GM12878 (cell line): Measurements from ENCODE around the gene DLG2. TPM values are rescaled to one million over a fixed set of nuclear protein-coding genes. Genes with fewer than 3 reads are reported as not detected.

Experiments
- ATAC-seq: fragments of 200-7000 bp; cut with Tn5 transposase; 3 replicates; pipeline ENCODE4 v1.9.1; 2020; ENCODE audit warnings: mild to moderate bottlenecking, moderate library complexity
- BruUV-seq: library from RNA; stranded (reverse); fragments of 400-500 nt; replicated peaks from 2 replicates; lab custom pipeline; 2021; lab: Mats Ljungman, UMichigan
- CTCF ChIA-PET: fragments of 300-600 bp; sonication (Branson Sonifier 250); formaldehyde crosslinking; extraction: SDS; loops from one replicate; lab custom pipeline; 2021; ENCODE audit warnings: inconsistent platforms; lab: Yijun Ruan, JAX
- POLR2A ChIA-PET: fragments of 350-600 bp; formaldehyde crosslinking; extraction: SDS; loops from one replicate; lab custom pipeline; 2021; ENCODE audit warnings: inconsistent platforms; lab: Charles Lee
- RAD21 ChIA-PET: fragments of 300-600 bp; sonication (Branson Sonifier 250); formaldehyde crosslinking; loops from one replicate; lab custom pipeline; 2023; ENCODE audit warnings: antibody characterized with exemption; ENCODE audit not compliant: unreplicated experiment; lab: Charles Lee
- SMC1A ChIA-PET: fragments of 300-600 bp; sonication (Branson Sonifier 250); formaldehyde crosslinking; loops from one replicate; lab custom pipeline; 2023; ENCODE audit not compliant: unreplicated experiment, uncharacterized antibody; lab: Charles Lee
- DNase-seq: peaks from one replicate; pipeline ENCODE4 v3.0.0-alpha.2; 2011; ENCODE audit warnings: low read depth, low spot score
- FAIRE-seq: peaks from 3 replicates; lab custom pipeline; 2011; peaks lifted over from hg19 to GRCh38; lab: Jason Lieb, UNC
- H2AFZ ChIP-seq: 2 replicates; pipeline ENCODE4 v1.6.0; 2011; ENCODE audit warnings: low read depth, low read length, control low read depth; ENCODE audit not compliant: control insufficient read depth
- H3K27ac ChIP-seq: 2 replicates; pipeline ENCODE4 v1.5.1; 2011; ENCODE audit warnings: control low read depth; ENCODE audit not compliant: control insufficient read depth, insufficient read depth
- H3K27me3 ChIP-seq, 2 experiments: replicated peaks in 1 of 2; 2 replicates each; pipeline versions ENCODE4 v1.6.0 to v1.6.1; 2011; ENCODE audit warnings: low read length in 1 of 2; ENCODE audit not compliant: control insufficient read depth in 2 of 2, insufficient read depth in 2 of 2
- H3K36me3 ChIP-seq, 2 experiments: 2 replicates each; pipeline ENCODE4 v1.5.1; 2011; ENCODE audit warnings: low read length in 1 of 2; ENCODE audit not compliant: control insufficient read depth in 2 of 2, insufficient read depth in 2 of 2
- H3K4me1 ChIP-seq: 2 replicates; pipeline ENCODE4 v1.6.1; 2011; ENCODE audit warnings: mild to moderate bottlenecking, low read length, moderate library complexity, mixed read lengths; ENCODE audit not compliant: control insufficient read depth, insufficient read depth
- H3K4me2 ChIP-seq: 2 replicates; pipeline ENCODE4 v1.6.0; 2011; ENCODE audit warnings: control low read depth; ENCODE audit not compliant: control insufficient read depth, insufficient read depth
- H3K4me3 ChIP-seq: fragments of 200-600 bp; sonication (generic); 2 replicates; pipeline ENCODE4 v1.5.1; 2016
- H3K79me2 ChIP-seq: 2 replicates; pipeline ENCODE4 v1.6.0; 2011; ENCODE audit warnings: low read length; ENCODE audit not compliant: control insufficient read depth, insufficient read depth
- H3K9ac ChIP-seq: 2 replicates; pipeline ENCODE4 v1.8.0; 2011; ENCODE audit warnings: low read length, control low read depth, mixed read lengths; ENCODE audit not compliant: control insufficient read depth, insufficient read depth
- H3K9me3 ChIP-seq: replicated peaks from 3 replicates; pipeline ENCODE4 v1.5.1; 2011; ENCODE audit warnings: mild to moderate bottlenecking, low read length; ENCODE audit not compliant: control insufficient read depth, insufficient read depth
- H4K20me1 ChIP-seq: 2 replicates; pipeline ENCODE4 v1.6.0; 2011; ENCODE audit not compliant: control insufficient read depth, insufficient read depth
- BMI1 ChIP-seq: fragments of 450-650 bp; IDR thresholded peaks from 2 replicates; pipeline ENCODE4 v1.6.1; 2016; ENCODE audit warnings: mild to moderate bottlenecking, moderate library complexity, borderline replicate concordance
- CHD1 ChIP-seq: IDR thresholded peaks from 2 replicates; pipeline ENCODE4 v1.6.1; 2012; ENCODE audit warnings: low read depth, low read length, improper control_type of control experiment
- KAT2A ChIP-seq: conservative IDR thresholded peaks from 2 replicates; pipeline ENCODE4 v1.6.1; 2011; ENCODE audit warnings: low read depth, low read length; ENCODE audit not compliant: control insufficient read depth
- KDM1A ChIP-seq: fragments of 200-600 bp; sonication (generic); IDR thresholded peaks from 2 replicates; pipeline ENCODE4 v1.6.1; 2016; ENCODE audit warnings: borderline replicate concordance
- LARP7 ChIP-seq: fragments of 450-650 bp; IDR thresholded peaks from 2 replicates; pipeline ENCODE4 v1.6.1; 2017; ENCODE audit warnings: mild to moderate bottlenecking
- SUPT20H ChIP-seq: IDR thresholded peaks from 2 replicates; pipeline ENCODE4 v1.6.1; 2011; ENCODE audit warnings: low read depth, mild to moderate bottlenecking, low read length, moderate library complexity, borderline replicate concordance; ENCODE audit not compliant: control insufficient read depth
- WGBS: methylation state at CpG from one replicate; pipeline ENCODE4 v1.1.6; 2016; ENCODE audit warnings: low lambda C conversion rate; ENCODE audit not compliant: insufficient replicate concordance, insufficient coverage; ENCODE audit errors: missing lambda C conversion rate; 5-methylcytosine and 5-hydroxymethylcytosine counted together
- in situ Hi-C: fragments of 300-500 bp; cut with MboI; formaldehyde crosslinking; loops from 9 replicates; pipeline ENCODE4 v1.14.3; 2018; ENCODE audit warnings: mixed read lengths
- intact Hi-C: fragments of 100-400 bp; cut with micrococcal nuclease; formaldehyde crosslinking; loops from one replicate; pipeline ENCODE4 v1.14.2; 2022; ENCODE audit not compliant: unreplicated experiment
- polyA plus RNA-seq, 11 experiments: library from polyadenylated mRNA; depleted of rRNA in 4 of 11; unstranded in 6 of 11; stranded (reverse) in 5 of 11; fragments of >200 nt; fragmentation: Nextera tagmentation in 4 of 11; fragmentation: Illumina TruSeq in 1 of 11; extraction: Ambion mirVana in 4 of 11; extraction: Trizol in 1 of 11; gene quantifications; 1 replicate in 1 of 11; 2 replicates in 10 of 11; pipeline versions ENCODE4 v1.2.1 to v1.2.3, GENCODE V29; 2011 to 2016; ENCODE audit warnings: inconsistent platforms in 2 of 11, missing spikeins in 2 of 11, low read depth in 1 of 11
- total RNA-seq, 4 experiments: library from RNA; depleted of rRNA in 3 of 4; stranded (reverse); fragments of >200 nt in 3 of 4; fragmentation: Illumina TruSeq in 1 of 4; extraction: Trizol in 1 of 4; gene quantifications; 2 replicates each; pipeline versions ENCODE4 v1.2.1 to v1.2.3, GENCODE V29; 2013 to 2021

DLG2 gene
- total and polyA plus RNA-seq, 10 of the 15 experiments (the other 5 are each of a cell fraction or from before 2014, with no cell fraction given), result 0.09 to 0.98 (median 0.35) TPM

GRCh38 chr11:83721263-83721662, 1905.9 kb downstream of the DLG2 start:
- no peak for ATAC-seq
- ChIA-PET RAD21 (interaction anchor here (0.6 kb wide), 1 partner anchor 796 kb away, joined by 3 read pairs; no protein-coding TSS in a partner anchor), POLR2A (no interaction called here), CTCF (interaction anchor here (2.3 kb wide), 1 partner anchor 429 kb away, joined by 8 read pairs; no protein-coding TSS in a partner anchor)
- no peaks in the 10 kb centered on the region for H3K36me3 ChIP-seq
- no peaks in the 10 kb centered on the region for H3K9me3 ChIP-seq
- H3K4me2 ChIP-seq, result no peak overlapping the region
- no peak overlapping the region for H3K4me3 ChIP-seq
- TF ChIP-seq BMI1, result no peak
- no peak for TF ChIP-seq SUPT20H
- TF ChIP-seq, all 136 proteins: peak for 0
- H2AFZ ChIP-seq, result no peak overlapping the region
- no peak overlapping the region for H3K9ac ChIP-seq
- DNase-seq (no peak), FAIRE-seq (no peak)
- H3K27me3 ChIP-seq, result 0 out of 4 replicates have a peak, but pooled peaks cover 0 to 2% of the 10 kb centered on the region in 2 experiments
- BruUV-seq, result no TSS peak
- in situ Hi-C loops (no loop called here), intact Hi-C loops (loop anchor here (5.0 kb wide), 2 partner anchors 139 to 814 kb away; no protein-coding TSS in a partner anchor)
- no peaks in the 10 kb centered on the region for H4K20me1 ChIP-seq
- no peak overlapping the region for H3K27ac ChIP-seq
- no peaks in the 10 kb centered on the region for H3K79me2 ChIP-seq
- SMC1A ChIA-PET, result interaction anchor here (1.3 kb wide), 1 partner anchor 9 kb away, joined by 4 read pairs; no protein-coding TSS in a partner anchor
- peaks cover 11% of the 10 kb centered on the region; the same call in 1 of the 2 replicates for H3K4me1 ChIP-seq
- WGBS, result 63% methylated on average over 2 of the region's 2 CpGs

- DNase-seq, result no peak
- no peak for ATAC-seq
- no peaks in the 10 kb centered on the region for H3K36me3 ChIP-seq
- TF ChIP-seq KAT2A, result no peak
- no peak for TF ChIP-seq CHD1
- TF ChIP-seq KDM1A, result no peak
- TF ChIP-seq LARP7, result no peak
- ChIA-PET POLR2A (interaction anchor here (0.7 kb wide), 1 partner anchor 839 kb away, joined by 5 read pairs; no protein-coding TSS in a partner anchor), CTCF (interaction anchor here (2.3 kb wide), 1 partner anchor 428 kb away, joined by 8 read pairs; no protein-coding TSS in a partner anchor), SMC1A (interaction anchor here (1.3 kb wide), 1 partner anchor 10 kb away, joined by 4 read pairs; no protein-coding TSS in a partner anchor), RAD21 (interaction anchor here (0.6 kb wide), 1 partner anchor 795 kb away, joined by 3 read pairs; no protein-coding TSS in a partner anchor)
- intact Hi-C loops (loop anchor here (5.0 kb wide), 2 partner anchors 138 to 813 kb away; no protein-coding TSS in a partner anchor), in situ Hi-C loops (no loop called here)
- H3K79me2 ChIP-seq, result no peaks in the 10 kb centered on the region
- no peaks in the 10 kb centered on the region for H4K20me1 ChIP-seq
- WGBS, result 100% methylated on average over 2 of the region's 2 CpGs
- peaks cover 7% of the 10 kb centered on the region; the same call in 1 of the 2 replicates for H3K4me1 ChIP-seq
- H3K27me3 ChIP-seq, result 0 out of 4 replicates have a peak, but pooled peaks cover 0 to 2% of the 10 kb centered on the region in 2 experiments
- H3K4me3 ChIP-seq, result no peak overlapping the region
- no peaks in the 10 kb centered on the region for H3K9me3 ChIP-seq
- BruUV-seq, result no TSS peak
- H2AFZ ChIP-seq, result no peak overlapping the region
- no peak overlapping the region for H3K4me2 ChIP-seq
- H3K27ac ChIP-seq, result no peak overlapping the region
- FAIRE-seq, result no peak
- H3K9ac ChIP-seq, result no peak overlapping the region
Observed at GRCh38 chr11:83720675-83721074, 1906.5 kb downstream of the DLG2 start.
